UCSD-AML1 (cell line): ENCODE measurements around the gene AREL1.
A peak's percentile ranks its signal among the peaks of the same experiment; 100 is the strongest.

Experiments used
- DNase-seq: peaks from one replicate; lab custom pipeline; 2025; ENCODE audit not compliant: unreplicated experiment; lab: John Stamatoyannopoulos, UW

AREL1 gene

DNA sequence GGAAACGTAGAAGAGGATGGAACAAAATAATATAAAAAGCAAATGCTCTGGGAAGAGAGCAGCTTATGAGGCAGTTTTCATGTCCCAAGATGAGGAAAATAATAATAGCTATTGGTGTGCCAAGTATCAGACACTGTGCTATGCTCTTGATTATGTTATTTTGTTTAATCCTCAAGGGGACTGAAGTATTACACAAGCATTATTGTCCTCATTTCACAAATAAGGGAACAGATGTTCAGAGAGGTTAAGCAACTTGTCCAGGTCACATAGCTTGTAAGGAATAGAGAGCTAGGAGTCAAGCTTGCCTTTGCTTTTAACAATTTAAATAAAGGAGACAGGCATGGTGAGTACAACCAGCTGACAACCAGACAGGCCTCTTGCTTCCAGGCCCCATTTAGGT lies 73.9 kb downstream of the AREL1 start:
- DNase-seq = no peak

DNA sequence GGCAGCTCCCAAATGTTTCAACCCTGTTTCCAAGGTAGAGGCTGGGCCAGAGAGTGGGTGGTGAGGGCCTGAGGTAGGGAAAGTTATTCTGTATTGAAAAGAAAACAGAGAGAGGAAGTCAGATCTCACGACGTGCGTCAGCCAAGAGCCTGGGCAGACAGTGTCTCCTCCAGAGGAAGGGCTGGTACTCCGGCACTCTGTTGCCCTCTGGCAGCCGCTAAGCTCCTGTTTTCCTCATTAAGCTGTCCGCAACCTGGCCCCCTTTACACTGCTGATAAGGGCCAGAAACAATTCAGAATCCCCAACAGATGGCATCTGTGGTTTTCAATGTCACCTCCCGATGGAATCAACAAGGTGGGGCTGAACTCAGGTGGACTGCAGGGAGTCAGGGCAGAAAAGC lies 74.8 kb downstream of the AREL1 start:
- DNase-seq = peak; percentile 21

DNA sequence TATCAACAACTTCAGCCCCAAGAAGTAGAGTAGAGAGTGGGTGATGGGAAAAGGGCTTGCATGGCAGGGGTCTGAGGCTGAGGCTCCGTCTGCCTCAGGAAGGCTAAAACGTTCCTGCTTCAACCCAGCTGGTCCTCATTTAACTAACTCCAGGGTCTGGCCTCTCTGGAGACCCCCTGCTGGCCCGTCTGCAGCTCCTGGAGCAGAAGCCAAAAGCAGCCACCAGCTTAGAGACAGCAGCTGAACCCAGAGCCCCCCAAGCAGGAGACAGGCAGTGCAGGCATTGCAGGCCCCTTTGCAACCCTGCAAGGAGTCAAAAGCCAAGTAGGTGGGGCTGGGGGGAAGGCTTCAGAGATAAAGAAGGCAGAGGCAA lies 75.7 kb downstream of the AREL1 start:
- DNase-seq = no peak

DNA sequence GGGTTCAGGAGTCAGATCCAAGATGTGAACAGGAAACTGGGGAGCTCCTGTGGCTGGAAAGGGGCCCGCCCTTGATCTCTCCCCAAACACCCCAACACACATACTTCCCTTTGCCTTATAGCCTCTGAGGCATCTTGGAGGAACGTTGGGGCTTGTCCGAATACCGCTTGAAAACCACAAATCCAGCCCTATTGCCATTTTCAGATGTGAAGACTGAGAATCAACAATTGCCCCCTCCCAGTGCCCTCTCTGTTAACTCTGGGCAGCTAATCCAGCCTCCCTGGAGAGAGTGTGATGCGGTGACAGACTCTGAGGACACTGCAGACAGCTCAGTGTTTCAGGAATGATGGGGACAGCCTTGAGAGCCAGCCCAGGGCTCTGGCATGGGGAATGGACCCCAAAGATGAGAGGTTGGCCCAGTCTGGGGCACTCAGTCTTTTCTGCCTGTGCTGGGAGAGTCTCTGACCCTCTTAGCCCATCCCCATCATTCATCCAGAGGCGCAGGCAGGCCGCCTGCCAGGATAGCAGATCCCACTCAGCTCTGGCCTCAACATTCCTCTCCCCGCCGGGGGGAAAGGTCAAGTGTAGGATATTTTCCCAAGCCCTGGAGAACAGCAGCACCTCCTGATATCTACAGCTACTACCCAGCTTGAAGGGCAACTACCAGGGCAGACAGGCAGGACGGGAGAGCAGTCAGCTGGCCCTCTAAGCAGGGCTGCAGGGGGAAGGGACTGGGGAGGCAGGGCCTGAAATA lies 76.3 kb downstream of the AREL1 start:
- DNase-seq = no peak

DNA sequence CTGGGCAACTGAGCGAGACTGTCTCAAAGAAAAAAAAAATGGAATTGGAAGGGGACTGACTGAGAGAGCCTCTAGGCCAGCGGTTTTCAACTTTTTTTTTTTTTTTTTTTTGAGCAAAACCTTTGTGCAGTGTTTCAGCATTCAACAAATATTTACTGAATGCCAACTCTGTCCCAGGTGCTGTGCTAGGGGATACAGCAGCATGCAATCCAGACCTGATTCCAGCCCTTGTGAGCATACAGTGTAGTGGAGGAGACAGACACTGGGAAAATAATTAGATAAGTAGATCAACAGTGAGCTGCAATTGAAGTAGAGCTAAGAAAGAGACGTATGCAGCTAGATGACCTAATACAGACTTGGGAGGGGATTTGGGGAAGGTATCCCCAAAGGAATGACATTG lies 77.0 kb downstream of the AREL1 start:
- DNase-seq = no peak

DNA sequence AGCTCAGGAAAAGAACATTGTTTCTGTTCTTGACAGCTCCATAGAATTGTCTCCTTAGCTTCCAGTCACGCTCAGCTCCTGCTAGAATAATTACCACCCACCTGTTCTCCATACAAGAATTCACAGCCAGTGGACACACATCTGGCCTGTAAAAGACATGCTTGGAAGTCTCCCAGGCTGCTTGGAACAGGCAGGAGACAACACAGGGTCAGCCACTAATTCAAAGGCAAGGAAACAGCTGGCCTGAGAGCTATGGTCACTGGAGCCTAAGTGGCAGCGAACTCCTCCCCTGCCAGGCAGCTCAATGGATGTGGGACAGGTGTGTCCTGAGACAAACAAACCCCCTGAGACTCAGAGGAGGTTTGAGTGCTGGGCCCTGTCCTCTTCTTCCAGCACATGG lies 77.9 kb downstream of the AREL1 start:
- DNase-seq = no peak

DNA sequence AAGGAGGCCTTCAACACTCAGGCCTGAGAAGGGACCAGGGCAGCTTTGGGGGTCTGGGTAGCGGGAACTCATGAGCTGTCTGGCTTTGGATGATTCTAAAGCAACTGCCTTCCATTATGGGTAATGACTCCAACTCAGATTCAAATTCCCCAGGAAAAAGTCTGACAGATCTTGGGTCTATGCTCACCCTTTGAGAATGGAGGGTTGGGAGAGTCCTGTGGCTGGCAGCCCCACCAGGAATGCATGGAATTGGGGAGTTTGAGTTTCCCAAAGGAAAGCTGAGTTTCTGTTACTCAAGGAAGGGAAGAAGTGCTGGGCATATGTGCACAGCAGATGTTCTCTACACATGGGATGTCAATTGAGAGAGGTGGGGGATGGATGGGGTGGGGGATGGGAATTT lies 78.4 kb downstream of the AREL1 start:
- DNase-seq = no peak

DNA sequence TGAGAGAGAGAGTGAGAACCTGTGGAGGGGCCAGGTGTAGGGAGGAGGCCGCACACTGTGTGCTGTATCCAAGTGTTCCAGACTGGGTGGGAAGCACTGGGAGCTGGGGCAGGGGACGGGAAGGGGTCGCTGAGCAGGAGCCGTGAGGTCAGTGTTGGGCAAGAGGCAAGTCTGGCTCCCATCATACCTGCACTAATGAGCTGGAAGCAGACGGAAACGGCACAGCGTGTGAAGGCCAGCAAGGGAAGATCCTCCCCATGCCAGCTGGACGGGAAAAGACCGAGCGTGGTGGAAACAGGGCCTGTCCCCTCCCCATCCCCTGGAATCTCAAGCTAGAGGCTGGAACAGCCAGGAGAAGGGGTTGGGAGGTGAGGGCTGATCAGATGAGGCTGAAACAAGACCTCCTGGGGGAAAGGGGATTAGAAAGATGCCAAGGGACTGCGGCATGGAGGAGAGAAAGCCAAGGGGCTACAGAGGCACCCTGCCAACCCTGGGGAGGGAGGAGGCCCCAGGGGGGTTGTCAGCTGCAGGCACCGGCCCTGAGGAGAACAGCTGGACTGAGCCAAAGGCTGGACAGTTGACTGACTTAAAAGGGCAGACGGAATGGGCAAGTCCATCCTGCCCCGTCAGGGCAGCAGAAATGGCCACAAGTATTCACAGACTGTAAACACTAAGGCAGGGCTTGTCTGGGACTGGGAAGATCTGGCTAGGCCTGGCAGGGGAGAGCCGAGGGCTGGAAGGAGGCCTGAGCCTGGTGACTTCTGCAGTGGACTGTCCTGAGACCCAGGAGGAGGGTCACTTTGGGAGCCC lies 81.8 kb downstream of the AREL1 start:
- DNase-seq = no peak

DNA sequence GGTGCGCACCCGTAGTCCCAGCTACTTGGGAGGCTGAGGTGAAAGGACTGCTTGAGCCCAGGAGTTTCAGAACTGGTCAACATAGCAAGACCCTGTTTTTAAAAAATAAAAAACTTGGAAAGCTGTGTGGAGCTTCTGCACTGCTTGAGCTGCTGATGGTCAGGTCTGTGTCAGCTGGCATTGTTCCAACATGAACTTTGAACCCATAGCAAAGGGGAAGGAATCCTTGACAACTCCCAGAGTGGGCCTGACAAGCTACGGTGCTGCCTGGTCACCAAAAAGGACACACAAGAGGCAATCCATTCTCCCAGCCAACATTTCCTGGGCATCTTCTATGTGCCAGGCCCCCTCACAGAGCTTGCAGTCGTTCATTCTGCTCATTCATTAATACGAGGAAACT lies 84.5 kb downstream of the AREL1 start:
- DNase-seq = no peak

DNA sequence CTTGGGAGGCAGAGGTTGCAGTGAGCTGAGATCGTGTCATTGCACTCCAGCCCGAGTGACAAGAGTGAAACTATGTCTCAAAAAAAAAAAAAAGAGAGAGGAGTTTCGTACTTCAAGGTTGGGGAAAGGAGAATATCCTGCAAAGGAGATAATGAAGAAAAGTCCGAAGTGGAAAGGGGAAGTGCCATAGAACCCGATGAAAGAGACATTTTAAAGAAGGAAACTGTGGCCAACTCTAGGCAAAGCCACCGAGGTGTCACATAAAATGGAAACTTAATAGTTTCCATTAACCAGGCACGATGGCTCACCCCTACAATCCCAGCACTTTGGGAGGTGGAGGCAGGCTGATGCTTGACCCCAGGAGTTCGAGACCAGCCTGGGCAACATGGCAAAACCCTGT lies 85.8 kb downstream of the AREL1 start:
- no peak for DNase-seq

DNA sequence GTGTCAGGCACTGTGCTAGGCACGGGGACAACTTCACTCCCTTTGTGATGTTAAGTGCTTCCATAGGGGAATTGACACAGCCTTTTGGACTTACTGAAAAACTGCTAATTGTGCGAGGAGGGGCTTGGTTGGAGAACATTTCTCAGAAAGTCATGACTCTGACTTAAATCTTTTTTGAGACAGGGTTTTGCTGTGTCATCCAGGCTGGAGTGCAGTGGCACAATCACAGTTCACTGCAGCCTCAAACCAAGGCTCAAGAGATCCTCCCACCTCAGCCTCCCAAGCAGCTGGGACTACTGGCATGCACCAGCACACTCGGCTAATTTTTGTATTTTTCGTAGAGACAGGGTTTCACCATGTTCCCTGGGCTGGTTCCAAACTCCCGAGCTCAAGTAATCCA lies 90.6 kb downstream of the AREL1 start:
- DNase-seq = no peak

DNA sequence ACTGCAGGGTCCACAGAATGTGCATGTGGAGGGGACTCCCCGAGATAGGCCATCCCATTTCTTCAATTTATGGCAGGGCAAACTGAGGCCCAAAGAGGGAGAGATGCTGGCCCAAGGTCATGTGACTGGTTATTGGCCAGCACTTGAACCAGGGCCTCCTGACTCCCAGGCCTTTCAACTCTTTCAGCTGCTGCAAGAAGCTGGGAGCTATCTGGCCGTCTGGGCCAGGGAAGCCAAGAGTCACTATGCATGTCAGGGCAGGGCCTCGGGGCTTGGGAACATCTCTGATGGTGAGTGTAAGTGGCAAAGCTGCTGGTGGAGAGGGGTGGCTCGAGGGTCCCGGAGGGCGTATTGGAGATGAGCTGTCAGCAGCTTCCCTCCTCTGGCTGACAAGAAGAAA lies 91.3 kb downstream of the AREL1 start:
- no peak for DNase-seq

DNA sequence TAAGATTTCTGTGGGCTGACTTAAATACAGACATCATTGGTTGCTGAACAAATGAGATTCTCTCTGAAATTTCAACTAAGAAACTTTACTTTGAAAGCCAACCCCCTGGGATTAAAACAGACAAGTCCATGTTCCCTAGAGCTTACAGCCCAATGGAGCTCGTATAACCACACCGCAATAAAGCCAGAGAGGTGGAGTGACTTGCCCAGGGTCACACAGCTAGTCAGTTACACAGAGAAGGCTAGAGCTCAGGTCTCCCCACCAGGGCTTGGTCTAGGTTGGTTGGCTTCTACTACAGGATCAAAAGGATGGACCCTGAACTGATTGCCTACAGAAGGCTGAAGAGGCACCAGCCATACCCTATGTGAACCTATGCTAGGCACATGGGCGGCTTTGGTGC lies 92.0 kb downstream of the AREL1 start:
- no peak for DNase-seq

DNA sequence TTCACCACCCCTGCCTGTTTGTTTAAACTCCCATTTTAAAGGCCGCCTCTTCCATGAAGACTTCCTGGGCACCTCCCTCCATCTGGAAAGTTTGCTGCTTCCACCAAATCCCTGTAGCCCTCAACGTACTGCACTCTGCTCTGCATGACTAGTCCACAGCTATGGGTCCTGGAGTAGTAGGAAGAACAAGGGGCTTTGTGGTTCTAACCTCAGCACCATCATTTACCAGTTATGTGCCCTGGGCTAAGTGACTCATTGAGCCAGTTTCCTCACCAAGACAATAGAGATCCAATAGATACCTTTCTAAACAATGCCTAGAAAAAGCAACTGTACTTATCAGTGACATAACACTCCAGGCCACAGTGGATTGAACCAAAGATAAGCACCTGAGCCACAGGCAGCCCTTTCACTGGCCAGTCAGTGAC lies 92.4 kb downstream of the AREL1 start:
- no peak for DNase-seq

DNA sequence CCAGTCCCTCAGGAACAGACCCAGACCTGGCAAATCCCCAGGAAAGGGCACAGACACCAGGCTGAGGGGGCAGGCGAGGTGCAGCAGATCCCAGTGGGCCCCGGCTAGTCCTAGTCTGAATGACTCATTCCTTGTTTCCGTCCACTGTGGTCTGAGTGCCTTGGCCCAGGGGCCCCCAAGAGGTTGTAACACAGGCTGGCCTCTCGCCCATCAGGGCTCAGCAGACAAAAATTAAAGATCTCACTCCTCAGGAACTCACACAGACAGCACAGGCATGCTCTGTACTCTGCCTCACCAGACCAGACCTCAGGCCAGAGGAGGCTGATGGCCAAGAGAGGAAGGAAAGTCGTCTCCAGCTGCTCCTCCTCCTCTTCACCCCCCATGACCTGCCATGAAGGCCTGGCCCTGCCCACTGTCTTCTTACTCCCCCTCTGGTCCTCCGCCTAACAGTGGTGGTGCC lies 93.2 kb downstream of the AREL1 start:
- DNase-seq = no peak

DNA sequence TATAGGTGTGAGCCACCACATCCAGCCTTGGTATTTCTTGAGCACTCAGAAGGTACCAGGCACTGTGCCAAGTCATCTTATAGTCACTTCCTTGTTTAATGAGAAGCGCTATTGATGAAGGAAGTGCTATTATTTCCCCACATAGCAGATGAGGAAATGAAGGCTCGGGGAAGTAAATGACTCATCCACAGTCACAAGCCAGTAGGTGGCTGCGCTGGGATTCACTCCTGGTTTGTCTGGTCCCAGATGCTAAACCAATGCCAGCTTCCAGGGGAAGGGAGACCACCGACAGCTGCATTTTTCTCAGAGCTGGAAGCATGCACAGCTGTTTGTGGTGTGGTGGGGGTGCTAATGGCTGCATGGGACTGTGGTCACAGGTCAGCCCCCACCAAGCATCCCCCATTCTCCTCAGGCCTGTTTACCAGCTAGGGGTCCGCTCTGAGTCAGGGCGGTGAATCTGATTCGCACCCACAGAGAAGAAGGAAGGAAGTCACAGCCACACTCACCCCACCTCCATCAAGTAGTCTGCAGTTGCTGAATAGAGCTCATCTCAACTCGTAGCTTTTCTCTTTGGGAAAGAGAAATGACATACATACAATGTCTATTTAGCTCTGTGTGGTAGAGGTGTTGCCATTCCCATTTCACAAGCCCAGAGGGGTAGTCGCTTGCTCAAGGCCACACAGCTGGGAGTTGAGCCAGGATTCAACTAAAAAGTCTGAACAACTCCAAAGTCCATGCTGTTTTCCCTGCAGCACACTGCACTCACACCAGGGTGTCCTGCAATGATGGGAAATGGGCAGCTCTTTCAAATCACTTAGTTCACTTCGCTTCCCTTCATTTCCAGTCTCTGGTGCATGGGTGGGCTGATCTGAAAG lies 94.6 kb downstream of the AREL1 start:
- DNase-seq = peak; percentile 41

DNA sequence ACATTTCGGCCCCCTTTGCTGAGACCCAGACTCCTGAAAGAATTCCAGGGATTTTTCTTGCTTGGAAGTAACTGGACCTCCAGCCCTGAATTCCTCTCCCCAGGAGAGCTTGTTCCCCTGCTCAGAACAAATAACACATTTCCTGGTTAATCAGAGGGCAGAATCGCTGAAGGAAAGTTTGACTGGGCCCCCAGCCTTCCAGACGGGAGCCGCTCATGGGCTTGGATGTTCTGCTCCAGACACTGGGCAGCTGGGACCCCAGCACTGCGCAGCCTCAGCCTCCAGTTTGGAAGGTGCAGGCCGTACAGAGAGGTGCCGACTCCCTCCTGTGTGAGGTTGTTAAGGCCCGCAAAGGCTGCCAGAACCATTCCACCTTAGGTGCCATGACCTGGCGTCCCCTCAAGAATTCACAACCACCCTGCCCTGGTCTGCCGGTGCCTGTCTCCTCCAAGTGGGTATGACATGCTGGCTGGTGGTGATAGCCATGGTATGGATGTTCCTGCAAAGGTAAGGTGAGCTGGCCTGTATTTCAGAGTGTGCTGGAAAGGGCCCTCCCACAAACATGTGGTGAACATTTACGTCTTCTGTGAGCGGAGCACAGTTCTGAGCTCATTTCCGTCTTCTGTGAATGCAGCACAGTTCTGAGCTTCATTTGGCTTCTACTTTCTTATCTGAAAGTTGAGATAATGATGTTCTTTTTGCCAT lies 95.7 kb downstream of the AREL1 start:
- no peak for DNase-seq

DNA sequence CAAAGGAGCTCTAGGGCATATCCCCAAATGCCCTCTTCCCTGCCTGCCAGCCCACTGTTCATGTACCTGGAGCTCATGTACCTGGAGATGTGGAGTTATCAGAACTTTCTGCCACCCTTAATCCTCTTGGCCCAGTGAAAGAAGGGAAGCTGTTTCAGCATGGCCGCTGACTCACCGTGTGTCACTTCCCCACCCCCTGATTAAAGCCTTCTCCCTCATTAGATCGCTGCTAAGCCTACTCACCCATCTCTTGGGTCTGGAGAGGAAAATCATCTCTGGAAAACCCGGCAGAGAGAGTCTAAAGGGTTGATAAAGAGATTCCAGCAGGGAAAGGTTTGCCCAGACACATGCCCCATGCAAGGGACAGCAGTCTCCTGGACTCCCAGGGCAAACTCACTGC lies 96.4 kb downstream of the AREL1 start:
- peak; percentile 30 for DNase-seq

DNA sequence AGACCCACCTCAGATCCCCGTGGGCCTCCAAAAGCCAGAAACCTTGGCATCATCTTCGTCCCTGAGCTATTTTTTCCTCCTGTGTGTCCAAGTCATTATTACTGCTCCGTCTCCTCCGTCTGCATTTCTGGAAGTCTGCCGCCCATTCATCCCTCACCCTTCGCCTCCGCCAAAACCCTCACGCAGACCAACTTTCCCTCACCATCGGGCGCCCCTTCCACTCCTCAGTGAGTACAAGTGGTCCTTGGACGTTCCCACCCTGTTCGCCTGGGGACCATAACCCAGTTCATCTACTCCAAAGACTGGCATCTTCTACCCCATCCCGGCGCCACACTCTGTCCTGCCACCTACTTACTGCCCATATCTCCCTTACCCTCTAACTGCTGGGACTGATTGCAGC lies 97.1 kb downstream of the AREL1 start:
- no peak for DNase-seq

DNA sequence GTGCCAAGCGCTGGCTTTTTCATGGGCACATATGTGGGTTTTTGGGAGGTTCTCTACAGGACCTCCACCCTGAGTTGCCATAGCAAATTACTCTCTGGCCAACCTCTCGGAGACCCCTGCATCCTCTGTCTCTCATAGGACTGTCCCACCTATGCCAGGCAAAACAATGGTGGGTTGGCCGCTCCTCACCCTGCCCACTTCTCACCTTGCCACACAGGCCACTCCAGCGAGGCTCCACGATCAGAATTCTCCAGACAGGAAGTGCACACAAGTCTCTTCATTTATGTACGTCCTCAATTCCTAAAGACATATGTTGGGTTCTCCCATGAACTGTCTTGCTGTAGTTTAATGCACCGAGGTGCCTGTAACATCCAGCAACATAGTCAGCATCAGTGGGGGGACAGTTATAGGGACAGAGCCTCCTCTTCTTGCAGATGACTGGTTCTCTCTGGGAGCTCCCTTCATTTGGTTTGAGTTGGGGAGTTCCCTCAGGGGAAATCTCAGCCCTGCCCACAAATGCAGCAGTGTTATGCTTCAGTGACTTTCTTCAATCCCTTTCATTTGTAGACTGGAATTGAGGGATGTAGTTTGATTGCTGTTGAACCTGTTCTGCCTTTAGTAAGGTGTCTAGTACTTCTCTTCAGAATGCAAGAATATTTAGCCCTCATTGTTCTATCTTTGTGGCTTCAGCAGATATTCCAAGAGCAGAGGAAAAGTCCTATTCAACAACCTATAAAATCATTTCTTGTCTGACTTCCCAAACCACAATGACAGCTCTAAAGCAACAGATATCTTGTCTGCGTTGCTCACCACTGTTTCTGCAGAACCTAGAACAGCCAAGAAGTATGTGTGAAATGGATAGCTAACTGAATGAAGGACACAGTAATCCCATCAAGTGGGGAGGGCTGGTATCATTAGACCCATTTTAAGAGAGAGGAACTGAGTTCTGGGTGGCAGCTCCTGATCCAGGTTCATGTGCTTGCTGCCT lies 98.1 kb downstream of the AREL1 start:
- DNase-seq = no peak
